ENCODE data around the gene ATRIP. TPM values are rescaled to one million over a fixed set of nuclear protein-coding genes. Genes with fewer than 3 reads are reported as not detected.

ATRIP gene
- total RNA-seq, 2 donors from 2014 or later: 11.7 to 16.1 TPM

GRCh38 chr3:48429317-48429959 lies 17.1 kb upstream of the ATRIP start:
- H3K27ac ChIP-seq (ENCODE audit: low read depth, low read length): peak overlapping the region; percentile 99
- no peaks in the 10 kb centered on the region for H3K9me3 ChIP-seq (ENCODE audit: control insufficient read depth, low read length)
- 0% methylated on average over 22 to 86 of the region's 86 CpGs for WGBS, 2 experiments (ENCODE audit: insufficient coverage in 1 of 2, insufficient read length in 1 of 2)
- no peaks in the 10 kb centered on the region for H3K27me3 ChIP-seq (ENCODE audit: control insufficient read depth, insufficient read depth, low read length, poor library complexity, severe bottlenecking)
- Mint-ChIP-seq H3K27ac (peak overlapping the region; percentile 94), H3K4me1 (peaks cover 43% of the 10 kb centered on the region), H3K36me3 (ENCODE audit: low read depth) (peaks cover 33% of the 10 kb centered on the region), H3K27me3 (ENCODE audit: insufficient read depth) (no peaks in the 10 kb centered on the region), H3K4me3 (peak overlapping the region; percentile 90), H3K9me3 (no peaks in the 10 kb centered on the region)
- peaks cover 30% of the 10 kb centered on the region for H3K36me3 ChIP-seq (ENCODE audit: control insufficient read depth, insufficient read depth, low read length)
- DNase-seq: peak; percentile 90
- H3K4me3 ChIP-seq (ENCODE audit: low read length): peak overlapping the region; percentile 84
- TF ChIP-seq, protein P1, sequence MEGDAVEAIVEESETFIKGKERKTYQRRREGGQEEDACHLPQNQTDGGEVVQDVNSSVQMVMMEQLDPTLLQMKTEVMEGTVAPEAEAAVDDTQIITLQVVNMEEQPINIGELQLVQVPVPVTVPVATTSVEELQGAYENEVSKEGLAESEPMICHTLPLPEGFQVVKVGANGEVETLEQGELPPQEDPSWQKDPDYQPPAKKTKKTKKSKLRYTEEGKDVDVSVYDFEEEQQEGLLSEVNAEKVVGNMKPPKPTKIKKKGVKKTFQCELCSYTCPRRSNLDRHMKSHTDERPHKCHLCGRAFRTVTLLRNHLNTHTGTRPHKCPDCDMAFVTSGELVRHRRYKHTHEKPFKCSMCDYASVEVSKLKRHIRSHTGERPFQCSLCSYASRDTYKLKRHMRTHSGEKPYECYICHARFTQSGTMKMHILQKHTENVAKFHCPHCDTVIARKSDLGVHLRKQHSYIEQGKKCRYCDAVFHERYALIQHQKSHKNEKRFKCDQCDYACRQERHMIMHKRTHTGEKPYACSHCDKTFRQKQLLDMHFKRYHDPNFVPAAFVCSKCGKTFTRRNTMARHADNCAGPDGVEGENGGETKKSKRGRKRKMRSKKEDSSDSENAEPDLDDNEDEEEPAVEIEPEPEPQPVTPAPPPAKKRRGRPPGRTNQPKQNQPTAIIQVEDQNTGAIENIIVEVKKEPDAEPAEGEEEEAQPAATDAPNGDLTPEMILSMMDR (conservative IDR thresholded peaks at IDR 0.05): no peak
- H3K4me1 ChIP-seq (ENCODE audit: control insufficient read depth, insufficient read depth, low read length): peaks cover 14% of the 10 kb centered on the region
- H3K9ac ChIP-seq (ENCODE audit: extremely low read depth, low read length, poor library complexity, severe bottlenecking): peak overlapping the region; percentile 85

GRCh38 chr3:48429960-48430707 lies 16.4 kb upstream of the ATRIP start, which contains the start of gene PLXNB1:
Gene PLXNB1 (minus strand): TSS chr3:48430086. CDS start chr3:48424611, 5,475 bp downstream.
- Mint-ChIP-seq H3K36me3 (ENCODE audit: low read depth) (peaks cover 32% of the 10 kb centered on the region), H3K9me3 (no peaks in the 10 kb centered on the region), H3K4me1 (peaks cover 39% of the 10 kb centered on the region), H3K27me3 (ENCODE audit: insufficient read depth) (no peaks in the 10 kb centered on the region), H3K4me3 (peak within 1 kb of the TSS; percentile 90), H3K27ac (peak within 1 kb of the TSS; percentile 94)
- peak within 1 kb of the TSS; percentile 84 for H3K4me3 ChIP-seq (ENCODE audit: low read length)
- peaks cover 34% of the 10 kb centered on the region for H3K36me3 ChIP-seq (ENCODE audit: control insufficient read depth, insufficient read depth, low read length)
- WGBS, 2 experiments (ENCODE audit: insufficient coverage in 1 of 2, insufficient read length in 1 of 2): 15 to 18% methylated on average over 9 to 15 of the region's 15 CpGs
- TF ChIP-seq, protein P1 (conservative IDR thresholded peaks at IDR 0.05): no peak
- peak; percentile 95 for DNase-seq
- H3K9ac ChIP-seq (ENCODE audit: extremely low read depth, low read length, poor library complexity, severe bottlenecking): peak within 1 kb of the TSS; percentile 85
- no peaks in the 10 kb centered on the region for H3K27me3 ChIP-seq (ENCODE audit: control insufficient read depth, insufficient read depth, low read length, poor library complexity, severe bottlenecking)
- peaks cover 14% of the 10 kb centered on the region for H3K4me1 ChIP-seq (ENCODE audit: control insufficient read depth, insufficient read depth, low read length)
- H3K27ac ChIP-seq (ENCODE audit: low read depth, low read length): peak within 1 kb of the TSS; percentile 99
- H3K9me3 ChIP-seq (ENCODE audit: control insufficient read depth, low read length): no peaks in the 10 kb centered on the region

DNA sequence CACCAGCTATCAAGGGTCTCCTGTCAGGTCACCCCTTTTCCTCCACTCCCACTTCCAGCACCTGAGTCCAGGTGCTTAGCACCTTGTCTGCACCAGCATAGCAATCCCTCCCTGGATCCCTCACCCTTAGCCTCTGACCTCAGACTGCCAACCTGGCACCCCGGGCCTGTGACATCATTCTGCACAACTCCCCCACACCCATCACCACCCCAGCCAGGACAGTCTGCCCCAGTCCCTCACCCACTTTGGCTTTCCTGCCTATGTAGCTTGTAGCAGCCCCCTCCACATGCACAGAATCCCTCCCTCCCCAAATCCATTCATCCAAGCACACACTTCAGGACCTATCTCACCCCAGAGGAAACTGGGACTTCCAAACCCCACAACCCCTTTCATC lies 15.8 kb upstream of the ATRIP start:
- Histone ChIP-seq H3K4me3 (ENCODE audit: low read length) (no peak overlapping the region), H3K27ac (ENCODE audit: low read depth, low read length) (no peak overlapping the region), H3K9me3 (ENCODE audit: control insufficient read depth, low read length) (no peaks in the 10 kb centered on the region), H3K27me3 (ENCODE audit: control insufficient read depth, insufficient read depth, low read length, poor library complexity, severe bottlenecking) (no peaks in the 10 kb centered on the region), H3K4me1 (ENCODE audit: control insufficient read depth, insufficient read depth, low read length) (peaks cover 14% of the 10 kb centered on the region), H3K36me3 (ENCODE audit: control insufficient read depth, insufficient read depth, low read length) (peaks cover 34% of the 10 kb centered on the region), H3K9ac (ENCODE audit: extremely low read depth, low read length, poor library complexity, severe bottlenecking) (no peak overlapping the region)
- Mint-ChIP-seq H3K36me3 (ENCODE audit: low read depth) (peaks cover 32% of the 10 kb centered on the region), H3K4me3 (peak overlapping the region; percentile 90), H3K9me3 (no peaks in the 10 kb centered on the region), H3K27ac (peak overlapping the region; percentile 94), H3K4me1 (peaks cover 36% of the 10 kb centered on the region), H3K27me3 (ENCODE audit: insufficient read depth) (no peaks in the 10 kb centered on the region)
- DNase-seq: no peak
- TF ChIP-seq, protein P1 (conservative IDR thresholded peaks at IDR 0.05): no peak
- 95 to 100% methylated on average over 1 of the region's 1 CpG for WGBS, 2 experiments (ENCODE audit: insufficient coverage in 1 of 2, insufficient read length in 1 of 2)
